CD14-positive monocyte (primary cell): ENCODE data around the gene MIPOL1. TPM values are rescaled to one million over a fixed set of nuclear protein-coding genes. Genes with fewer than 3 reads are reported as not detected.

Experiments used
- DNase-seq, 3 donors: peaks; one replicate each; pipeline ENCODE4 v3.0.0-alpha.2; 2011 to 2022
- H2AFZ ChIP-seq: 2 replicates; pipeline ENCODE4 v1.6.0; 2012; ENCODE audit warnings: mild to moderate bottlenecking, low read depth, low read length, inconsistent platforms; ENCODE audit not compliant: insufficient read depth, poor library complexity, severe bottlenecking
- H3K27ac ChIP-seq, 2 donors: 1 replicate in 1 of 2; 2 replicates in 1 of 2; pipeline ENCODE4 v1.5.1; 2012 to 2013; ENCODE audit warnings: low read length in 2 of 2, control low read depth in 1 of 2, inconsistent platforms in 1 of 2, low read depth in 1 of 2, mild to moderate bottlenecking in 1 of 2
- H3K27me3 ChIP-seq, 2 donors: one replicate each; pipeline versions ENCODE4 v1.6.0 to v1.6.1; 2011 to 2013; ENCODE audit warnings: low read length in 2 of 2; ENCODE audit not compliant: control insufficient read depth in 2 of 2, insufficient read depth in 2 of 2
- H3K36me3 ChIP-seq, 2 donors: replicated peaks in 1 of 2; 1 replicate in 1 of 2; 2 replicates in 1 of 2; pipeline versions ENCODE4 v1.5.1 to v1.6.1; 2012 to 2013; ENCODE audit warnings: low read length in 2 of 2, control low read depth in 1 of 2, inconsistent platforms in 1 of 2, mild to moderate bottlenecking in 1 of 2; ENCODE audit not compliant: insufficient read depth in 2 of 2, control insufficient read depth in 1 of 2
- H3K4me1 ChIP-seq, 2 donors: 1 replicate in 1 of 2; 2 replicates in 1 of 2; pipeline versions ENCODE4 v1.5.1 to v1.6.1; 2012 to 2013; ENCODE audit warnings: low read length in 2 of 2, control low read depth in 1 of 2, inconsistent platforms in 1 of 2, mild to moderate bottlenecking in 1 of 2, moderate library complexity in 1 of 2; ENCODE audit not compliant: insufficient read depth in 2 of 2, control insufficient read depth in 1 of 2
- H3K4me2 ChIP-seq: replicated peaks from 2 replicates; pipeline ENCODE3; 2012; ENCODE audit warnings: low read length, moderate library complexity, mild to moderate bottlenecking; ENCODE audit not compliant: poor library complexity, severe bottlenecking; ENCODE audit errors: extremely low read depth
- H3K4me3 ChIP-seq, 3 experiments: fragments of 200-600 bp in 1 of 3; sonication (generic) in 1 of 3; replicated peaks in 1 of 3; 1 replicate in 2 of 3; 2 replicates in 1 of 3; pipeline ENCODE4 v1.5.1; 2011 to 2013; ENCODE audit warnings: low read length in 3 of 3, mild to moderate bottlenecking in 3 of 3, control low read depth in 2 of 3, low read depth in 2 of 3, inconsistent platforms in 1 of 3, moderate library complexity in 1 of 3
- H3K79me2 ChIP-seq: 2 replicates; pipeline ENCODE4 v1.6.0; 2012; ENCODE audit warnings: mild to moderate bottlenecking, control low read depth, inconsistent platforms, low read length, moderate library complexity; ENCODE audit not compliant: insufficient read depth
- H3K9ac ChIP-seq: 2 replicates; pipeline ENCODE4 v1.6.0; 2017; ENCODE audit warnings: low read length, mild to moderate bottlenecking; ENCODE audit not compliant: insufficient read depth, poor library complexity, severe bottlenecking
- H3K9me3 ChIP-seq, 2 donors: replicated peaks in 1 of 2; 1 replicate in 1 of 2; 2 replicates in 1 of 2; pipeline versions ENCODE4 v1.5.1 to v1.6.1; 2012 to 2013; ENCODE audit warnings: low read length in 2 of 2, control low read depth in 1 of 2; ENCODE audit not compliant: control insufficient read depth in 1 of 2, insufficient read depth in 1 of 2
- H4K20me1 ChIP-seq: 2 replicates; pipeline ENCODE4 v1.6.0; 2012; ENCODE audit warnings: mild to moderate bottlenecking, low read length, control low read depth, moderate library complexity; ENCODE audit not compliant: insufficient read depth
- H3K27ac Mint-ChIP-seq, 7 donors: one replicate each; pipeline ENCODE4 v1.8.0; 2020; ENCODE audit warnings: mild to moderate bottlenecking in 7 of 7, mixed read lengths in 7 of 7, moderate library complexity in 6 of 7, inconsistent platforms in 2 of 7
- H3K27me3 Mint-ChIP-seq, 3 donors: one replicate each; pipeline ENCODE4 v1.8.0; 2021 to 2022; ENCODE audit warnings: low read depth in 3 of 3, mild to moderate bottlenecking in 3 of 3, mixed read lengths in 3 of 3, moderate library complexity in 3 of 3, inconsistent platforms in 1 of 3
- H3K36me3 Mint-ChIP-seq, 2 donors: one replicate each; pipeline ENCODE4 v1.8.0; 2020; ENCODE audit warnings: mixed read lengths in 2 of 2, inconsistent platforms in 1 of 2, mild to moderate bottlenecking in 1 of 2
- H3K4me1 Mint-ChIP-seq: one replicate; pipeline ENCODE4 v1.8.0; 2020; ENCODE audit warnings: mild to moderate bottlenecking, mixed read lengths
- H3K4me3 Mint-ChIP-seq, 2 donors: one replicate each; pipeline ENCODE4 v1.8.0; 2020; ENCODE audit warnings: mild to moderate bottlenecking in 2 of 2, mixed read lengths in 2 of 2, moderate library complexity in 1 of 2
- H3K9me3 Mint-ChIP-seq, 7 donors: one replicate each; pipeline ENCODE4 v1.8.0; 2020 to 2022; ENCODE audit warnings: mixed read lengths in 7 of 7, mild to moderate bottlenecking in 6 of 7, moderate library complexity in 6 of 7, inconsistent platforms in 2 of 7
- WGBS: methylation state at CpG from one replicate; pipeline ENCODE4 v1.1.5; 2013; ENCODE audit warnings: missing lambda C conversion rate; ENCODE audit not compliant: insufficient coverage; 5-methylcytosine and 5-hydroxymethylcytosine counted together
- intact Hi-C, 2 donors: fragments of 100-400 bp; cut with micrococcal nuclease; formaldehyde crosslinking; loops; one replicate each; pipeline versions ENCODE4 v1.15.0 to v1.15.1; 2023
- polyA plus RNA-seq, 3 donors: library from polyadenylated mRNA; depleted of rRNA in 1 of 3; unstranded in 2 of 3; stranded (reverse) in 1 of 3; fragments of 300-500 nt in 2 of 3; fragments of >200 nt in 1 of 3; fragmentation: Illumina TruSeq in 2 of 3; gene quantifications; 1 replicate in 2 of 3; 2 replicates in 1 of 3; pipeline ENCODE4 v1.2.3, GENCODE V29; 2012 to 2021
- TF ChIP-seq, protein P1 (sequence below): fragments of 200-600 bp; IDR thresholded peaks from one replicate; pipeline ENCODE4 v1.8.0; 2022; ENCODE audit warnings: antibody characterized with exemption, mild to moderate bottlenecking

Gene MIPOL1
- polyA plus RNA-seq, 3 donors, result not detected

DNA sequence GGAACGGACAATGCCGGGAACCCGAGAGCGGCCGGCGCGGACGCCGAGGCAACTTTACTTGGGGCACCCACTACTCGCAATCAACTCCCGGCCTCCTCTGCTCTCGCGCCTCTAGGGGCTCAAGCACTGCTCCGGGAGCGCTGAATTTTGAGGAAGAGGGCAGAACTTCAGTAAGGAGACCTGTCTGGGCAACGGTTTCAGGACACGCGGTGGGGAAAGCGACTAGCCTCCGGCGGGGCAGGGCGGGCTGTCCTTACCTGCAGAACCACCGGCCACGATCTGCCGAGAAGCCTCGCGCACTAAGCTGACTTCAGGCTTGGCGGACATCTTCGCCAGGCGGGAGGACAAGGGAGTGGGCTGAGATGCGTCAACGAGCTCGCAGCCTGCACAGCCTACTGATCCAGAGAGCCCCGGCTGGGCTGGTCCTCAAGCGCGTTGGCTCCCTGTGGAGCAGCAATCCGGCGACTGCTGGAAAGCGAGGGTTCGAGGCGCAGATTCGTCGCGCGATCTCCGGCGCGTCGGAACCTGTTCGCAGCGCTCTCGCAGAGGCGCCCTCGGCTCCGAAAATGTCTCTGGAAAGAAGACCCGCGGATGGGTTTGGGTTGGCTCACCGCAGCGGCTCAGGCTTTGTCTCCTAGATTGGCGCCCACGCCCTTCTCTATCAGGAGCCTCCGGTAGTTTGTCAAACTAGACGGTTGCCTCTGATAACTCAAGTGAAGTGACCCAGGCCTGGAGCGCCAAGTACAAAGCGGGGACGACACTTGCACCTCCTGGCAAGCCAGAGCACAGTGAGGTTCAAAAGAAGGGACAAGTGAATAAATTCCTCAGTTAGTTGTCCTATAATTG is 25.5 kb upstream of the MIPOL1 start, which contains the start of gene SLC25A21:
Gene SLC25A21 (minus strand): TSS at position 583 of the 846 bp plus-strand sequence.
- Histone ChIP-seq H3K79me2 (no peaks in the 10 kb centered on the region), H3K36me3 (no peaks in the 10 kb centered on the region), H4K20me1 (no peaks in the 10 kb centered on the region), H2AFZ (peak within 1 kb of the TSS; percentile 22), H3K27ac (no peak within 1 kb of the TSS), H3K4me3 (peak within 1 kb of the TSS in 1 of 3 experiments; percentile 2), H3K9me3 (no peaks in the 10 kb centered on the region), H3K4me2 (peak within 1 kb of the TSS; percentile 11), H3K27me3 (peaks cover 21 to 39% of the 10 kb centered on the region in 2 donors), H3K9ac (no peak within 1 kb of the TSS), H3K4me1 (no peaks in the 10 kb centered on the region)
- TF ChIP-seq, protein P1, sequence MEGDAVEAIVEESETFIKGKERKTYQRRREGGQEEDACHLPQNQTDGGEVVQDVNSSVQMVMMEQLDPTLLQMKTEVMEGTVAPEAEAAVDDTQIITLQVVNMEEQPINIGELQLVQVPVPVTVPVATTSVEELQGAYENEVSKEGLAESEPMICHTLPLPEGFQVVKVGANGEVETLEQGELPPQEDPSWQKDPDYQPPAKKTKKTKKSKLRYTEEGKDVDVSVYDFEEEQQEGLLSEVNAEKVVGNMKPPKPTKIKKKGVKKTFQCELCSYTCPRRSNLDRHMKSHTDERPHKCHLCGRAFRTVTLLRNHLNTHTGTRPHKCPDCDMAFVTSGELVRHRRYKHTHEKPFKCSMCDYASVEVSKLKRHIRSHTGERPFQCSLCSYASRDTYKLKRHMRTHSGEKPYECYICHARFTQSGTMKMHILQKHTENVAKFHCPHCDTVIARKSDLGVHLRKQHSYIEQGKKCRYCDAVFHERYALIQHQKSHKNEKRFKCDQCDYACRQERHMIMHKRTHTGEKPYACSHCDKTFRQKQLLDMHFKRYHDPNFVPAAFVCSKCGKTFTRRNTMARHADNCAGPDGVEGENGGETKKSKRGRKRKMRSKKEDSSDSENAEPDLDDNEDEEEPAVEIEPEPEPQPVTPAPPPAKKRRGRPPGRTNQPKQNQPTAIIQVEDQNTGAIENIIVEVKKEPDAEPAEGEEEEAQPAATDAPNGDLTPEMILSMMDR, result no peak
- intact Hi-C loops, result no loop called here
- Mint-ChIP-seq H3K4me1 (peaks cover 6% of the 10 kb centered on the region), H3K9me3 (peaks cover 0 to 8% (median 3%) of the 10 kb centered on the region in 7 donors), H3K27ac (peak within 1 kb of the TSS in 1 of 7 donors; percentile 32), H3K27me3 (peaks cover 36 to 42% (median 37%) of the 10 kb centered on the region in 3 donors), H3K36me3 (no peaks in the 10 kb centered on the region), H3K4me3 (peak within 1 kb of the TSS; percentile 31 to 85)
- no peak for DNase-seq
- under 1% methylated on average over 66 of the region's 66 CpGs for WGBS

DNA sequence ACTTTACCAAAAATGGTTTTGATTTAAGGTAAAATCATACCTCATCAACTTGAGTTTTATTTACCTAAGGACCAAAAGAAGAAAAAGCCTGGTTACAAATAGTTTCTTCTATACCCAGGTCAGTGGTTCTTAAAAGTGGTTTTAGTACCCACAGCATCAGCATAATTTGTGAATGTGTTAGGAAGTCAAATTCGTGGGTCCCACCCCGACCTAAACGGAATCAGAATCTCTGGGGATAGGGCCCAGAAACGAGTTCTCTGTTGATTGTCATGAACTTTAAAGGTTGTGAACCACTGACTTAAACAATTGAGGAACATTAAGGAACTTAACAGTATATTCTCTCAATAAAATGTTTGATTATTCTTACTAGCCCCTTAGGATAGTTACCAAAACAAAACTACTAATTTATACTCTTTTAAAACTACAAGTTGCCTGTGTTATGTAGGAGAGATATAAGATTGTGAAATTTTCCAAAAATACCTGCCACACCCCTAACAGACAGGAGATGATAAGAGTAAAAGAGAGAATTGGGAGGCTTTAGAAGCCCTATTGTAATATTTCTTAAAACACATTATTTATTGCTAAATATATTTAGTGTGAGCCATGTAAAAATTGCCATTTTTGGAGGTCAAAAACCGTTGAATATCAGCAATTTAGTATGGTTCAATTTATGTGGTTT is 24.7 kb upstream of the MIPOL1 start:
- 71% methylated on average over 3 of the region's 5 CpGs for WGBS
- Mint-ChIP-seq H3K4me3 (peak overlapping the region in 1 of 2 donors; percentile 64), H3K4me1 (peaks cover 6% of the 10 kb centered on the region), H3K27ac (no peak overlapping the region), H3K9me3 (peaks cover 0 to 6% (median 4%) of the 10 kb centered on the region in 7 donors), H3K36me3 (no peaks in the 10 kb centered on the region), H3K27me3 (peaks cover 32 to 39% (median 37%) of the 10 kb centered on the region in 3 donors)
- H3K9me3 ChIP-seq, result no peaks in the 10 kb centered on the region
- H3K4me3 ChIP-seq, result no peak overlapping the region
- H4K20me1 ChIP-seq, result no peaks in the 10 kb centered on the region
- no peak overlapping the region for H2AFZ ChIP-seq
- no peak overlapping the region for H3K9ac ChIP-seq
- DNase-seq, result no peak
- no peaks in the 10 kb centered on the region for H3K79me2 ChIP-seq
- H3K27me3 ChIP-seq, result peaks cover 21 to 39% of the 10 kb centered on the region in 2 donors
- intact Hi-C loops, result no loop called here
- H3K4me1 ChIP-seq, result no peaks in the 10 kb centered on the region
- no peaks in the 10 kb centered on the region for H3K36me3 ChIP-seq
- no peak overlapping the region for H3K27ac ChIP-seq
- H3K4me2 ChIP-seq, result no peak overlapping the region
- TF ChIP-seq, protein P1, result no peak
